ENCODE data around the gene RYR3. TPM values are rescaled to one million over a fixed set of nuclear protein-coding genes. Genes with fewer than 3 reads are reported as not detected.

The RYR3 gene
- total RNA-seq, 1 experiment from 2014 or later: not detected

DNA sequence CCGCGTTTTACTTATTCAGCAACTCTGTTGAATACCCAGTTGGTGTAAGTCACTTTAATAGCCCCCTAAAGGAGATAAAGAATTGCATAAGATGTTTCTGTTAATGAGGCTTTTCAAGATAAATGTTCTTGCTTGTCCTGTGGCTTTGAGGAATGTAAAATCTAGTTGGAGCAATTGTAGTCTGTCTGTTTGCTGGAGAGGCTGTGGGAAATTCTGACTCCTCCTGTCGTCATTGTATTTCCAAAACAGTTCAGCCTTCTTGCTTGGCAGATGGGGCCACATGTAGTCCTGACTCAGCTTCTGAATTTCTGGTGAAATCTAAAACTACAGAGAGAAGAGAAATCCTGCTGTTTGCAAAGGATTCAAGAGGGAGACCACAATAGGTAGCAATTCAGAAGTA, 114.4 kb downstream of the RYR3 start:
- H3K27ac ChIP-seq (ENCODE audit: low read length): no peak overlapping the region

GRCh38 chr15:33430577-33430976, 119.8 kb downstream of the RYR3 start:
- DNase-seq: no peak
- H3K9ac ChIP-seq (ENCODE audit: low read length): no peak overlapping the region
- no peaks in the 10 kb centered on the region for H3K27me3 ChIP-seq (ENCODE audit: low read length)
- H3K4me1 ChIP-seq (ENCODE audit: low read length): no peaks in the 10 kb centered on the region
- H3K9me2 ChIP-seq (replicated peaks; ENCODE audit: insufficient read depth, low read length): no peaks in the 10 kb centered on the region
- H3K9me3 ChIP-seq (ENCODE audit: low read length): no peaks in the 10 kb centered on the region
- no peak overlapping the region for H3K27ac ChIP-seq (ENCODE audit: low read length)
- H3K36me3 ChIP-seq (ENCODE audit: insufficient read depth, low read length): no peaks in the 10 kb centered on the region
- H2AFZ ChIP-seq (ENCODE audit: low read length): no peak overlapping the region
- H4K20me1 ChIP-seq (ENCODE audit: insufficient read depth, low read depth, low read length): no peaks in the 10 kb centered on the region
- no peaks in the 10 kb centered on the region for H3K79me2 ChIP-seq (ENCODE audit: low read length)
- H3K4me2 ChIP-seq (ENCODE audit: low read depth, low read length, poor library complexity, severe bottlenecking): no peak overlapping the region
- no peak overlapping the region for H3K4me3 ChIP-seq (ENCODE audit: low read length)

More for the DNA sequence above, 114.4 kb downstream of the RYR3 start:
- no peak overlapping the region for H2AFZ ChIP-seq (ENCODE audit: low read length)
- H3K9me2 ChIP-seq (replicated peaks; ENCODE audit: insufficient read depth, low read length): no peaks in the 10 kb centered on the region
- no peaks in the 10 kb centered on the region for H3K36me3 ChIP-seq (ENCODE audit: insufficient read depth, low read length)
- H3K4me2 ChIP-seq (ENCODE audit: low read depth, low read length, poor library complexity, severe bottlenecking): no peak overlapping the region
- no peak overlapping the region for H3K4me3 ChIP-seq (ENCODE audit: low read length)
- no peaks in the 10 kb centered on the region for H4K20me1 ChIP-seq (ENCODE audit: insufficient read depth, low read depth, low read length)
- no peaks in the 10 kb centered on the region for H3K4me1 ChIP-seq (ENCODE audit: low read length)
- H3K79me2 ChIP-seq (ENCODE audit: low read length): no peaks in the 10 kb centered on the region
- no peak overlapping the region for H3K9ac ChIP-seq (ENCODE audit: low read length)
- DNase-seq: no peak
- H3K9me3 ChIP-seq (ENCODE audit: low read length): no peaks in the 10 kb centered on the region
- no peaks in the 10 kb centered on the region for H3K27me3 ChIP-seq (ENCODE audit: low read length)

GRCh38 chr15:33433821-33434220, 123.1 kb downstream of the RYR3 start:
- H4K20me1 ChIP-seq (ENCODE audit: insufficient read depth, low read depth, low read length): no peaks in the 10 kb centered on the region
- H3K4me3 ChIP-seq (ENCODE audit: low read length): no peak overlapping the region
- H3K4me2 ChIP-seq (ENCODE audit: low read depth, low read length, poor library complexity, severe bottlenecking): no peak overlapping the region
- no peak overlapping the region for H2AFZ ChIP-seq (ENCODE audit: low read length)
- no peaks in the 10 kb centered on the region for H3K36me3 ChIP-seq (ENCODE audit: insufficient read depth, low read length)
- no peak overlapping the region for H3K27ac ChIP-seq (ENCODE audit: low read length)
- no peak for DNase-seq
- no peaks in the 10 kb centered on the region for H3K4me1 ChIP-seq (ENCODE audit: low read length)
- no peaks in the 10 kb centered on the region for H3K79me2 ChIP-seq (ENCODE audit: low read length)
- H3K9me2 ChIP-seq (replicated peaks; ENCODE audit: insufficient read depth, low read length): no peaks in the 10 kb centered on the region
- no peaks in the 10 kb centered on the region; the same call in 1 of the 2 replicates for H3K27me3 ChIP-seq (ENCODE audit: low read length)
- no peaks in the 10 kb centered on the region for H3K9me3 ChIP-seq (ENCODE audit: low read length)
- no peak overlapping the region for H3K9ac ChIP-seq (ENCODE audit: low read length)

DNA sequence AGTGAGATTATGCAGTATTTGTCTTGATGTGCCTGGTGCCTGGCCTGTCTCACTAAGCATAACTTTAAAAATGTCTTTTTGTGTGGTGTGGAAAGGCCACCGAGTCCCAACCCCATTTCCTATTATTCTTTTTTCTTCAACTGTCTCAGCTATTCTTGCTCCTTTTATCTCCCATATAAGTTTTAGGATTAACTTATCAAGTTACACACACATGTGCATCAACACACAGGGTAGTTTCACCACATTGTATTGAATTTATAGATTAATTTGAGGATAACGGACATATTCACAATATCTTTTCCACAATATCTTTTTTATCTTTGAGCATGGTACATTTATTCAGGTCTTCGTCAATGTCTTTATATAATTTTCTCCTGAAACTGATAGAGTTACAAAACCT, 127.6 kb downstream of the RYR3 start:
- Histone ChIP-seq H3K4me3 (ENCODE audit: low read length) (no peak overlapping the region), H3K4me1 (ENCODE audit: low read length) (no peaks in the 10 kb centered on the region)
- no peak for DNase-seq

DNA sequence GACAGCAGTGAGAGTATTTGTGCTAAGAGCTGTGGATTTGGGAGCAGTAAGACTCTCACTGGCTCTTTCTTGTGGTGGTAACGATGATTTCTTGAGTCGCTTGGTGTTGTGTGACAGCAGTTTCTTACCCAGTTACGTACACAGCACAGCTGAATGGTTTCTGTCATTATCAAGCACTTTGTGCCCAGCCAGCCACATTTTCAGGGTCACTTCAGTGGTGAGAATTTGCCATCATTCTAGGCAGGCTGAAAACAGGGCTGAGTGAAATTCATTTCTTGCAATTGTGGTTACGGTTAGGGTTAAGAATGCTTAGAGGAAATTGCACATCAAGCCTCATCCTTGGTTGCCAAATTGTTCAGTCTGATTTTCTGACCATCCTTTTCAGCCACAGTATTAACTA, 130.1 kb downstream of the RYR3 start:
- no peaks in the 10 kb centered on the region for H3K4me1 ChIP-seq (ENCODE audit: low read length)

More for the DNA sequence above, 127.6 kb downstream of the RYR3 start:
- Histone ChIP-seq H3K36me3 (ENCODE audit: insufficient read depth, low read length) (no peaks in the 10 kb centered on the region), H3K79me2 (ENCODE audit: low read length) (no peaks in the 10 kb centered on the region), H4K20me1 (ENCODE audit: insufficient read depth, low read depth, low read length) (no peaks in the 10 kb centered on the region), H3K9me2 (replicated peaks; ENCODE audit: insufficient read depth, low read length) (no peaks in the 10 kb centered on the region), H3K27ac (ENCODE audit: low read length) (no peak overlapping the region), H2AFZ (ENCODE audit: low read length) (no peak overlapping the region), H3K9me3 (ENCODE audit: low read length) (no peaks in the 10 kb centered on the region), H3K4me2 (ENCODE audit: low read depth, low read length, poor library complexity, severe bottlenecking) (no peak overlapping the region), H3K9ac (ENCODE audit: low read length) (no peak overlapping the region), H3K27me3 (ENCODE audit: low read length) (no peaks in the 10 kb centered on the region; the same call in 1 of the 2 replicates)

GRCh38 chr15:33442449-33442848, 131.7 kb downstream of the RYR3 start:
- Histone ChIP-seq H3K9me3 (ENCODE audit: low read length) (no peaks in the 10 kb centered on the region), H3K9me2 (replicated peaks; ENCODE audit: insufficient read depth, low read length) (no peaks in the 10 kb centered on the region), H2AFZ (ENCODE audit: low read length) (no peak overlapping the region), H3K4me1 (ENCODE audit: low read length) (no peaks in the 10 kb centered on the region), H3K4me3 (ENCODE audit: low read length) (no peak overlapping the region), H3K36me3 (ENCODE audit: insufficient read depth, low read length) (no peaks in the 10 kb centered on the region), H3K9ac (ENCODE audit: low read length) (no peak overlapping the region), H4K20me1 (ENCODE audit: insufficient read depth, low read depth, low read length) (no peaks in the 10 kb centered on the region), H3K27me3 (ENCODE audit: low read length) (no peaks in the 10 kb centered on the region; the same call in 1 of the 2 replicates), H3K79me2 (ENCODE audit: low read length) (no peaks in the 10 kb centered on the region), H3K4me2 (ENCODE audit: low read depth, low read length, poor library complexity, severe bottlenecking) (no peak overlapping the region), H3K27ac (ENCODE audit: low read length) (no peak overlapping the region)
- DNase-seq: no peak

More for the DNA sequence above, 130.1 kb downstream of the RYR3 start:
- Histone ChIP-seq H3K9ac (ENCODE audit: low read length) (no peak overlapping the region), H3K79me2 (ENCODE audit: low read length) (no peaks in the 10 kb centered on the region), H3K9me3 (ENCODE audit: low read length) (no peaks in the 10 kb centered on the region), H3K4me3 (ENCODE audit: low read length) (no peak overlapping the region), H3K36me3 (ENCODE audit: insufficient read depth, low read length) (no peaks in the 10 kb centered on the region), H3K27me3 (ENCODE audit: low read length) (no peaks in the 10 kb centered on the region; the same call in 1 of the 2 replicates), H3K4me2 (ENCODE audit: low read depth, low read length, poor library complexity, severe bottlenecking) (no peak overlapping the region), H4K20me1 (ENCODE audit: insufficient read depth, low read depth, low read length) (no peaks in the 10 kb centered on the region), H3K27ac (ENCODE audit: low read length) (no peak overlapping the region), H2AFZ (ENCODE audit: low read length) (no peak overlapping the region), H3K9me2 (replicated peaks; ENCODE audit: insufficient read depth, low read length) (no peaks in the 10 kb centered on the region)
- no peak for DNase-seq

- DNase-seq: no peak
- Histone ChIP-seq H3K27ac (ENCODE audit: low read length) (no peak overlapping the region), H3K27me3 (ENCODE audit: low read length) (no peaks in the 10 kb centered on the region; the same call in 1 of the 2 replicates), H4K20me1 (ENCODE audit: insufficient read depth, low read depth, low read length) (no peaks in the 10 kb centered on the region), H3K4me3 (ENCODE audit: low read length) (no peak overlapping the region), H3K36me3 (ENCODE audit: insufficient read depth, low read length) (no peaks in the 10 kb centered on the region), H3K9me3 (ENCODE audit: low read length) (no peaks in the 10 kb centered on the region), H3K79me2 (ENCODE audit: low read length) (no peaks in the 10 kb centered on the region), H3K4me1 (ENCODE audit: low read length) (no peaks in the 10 kb centered on the region), H3K9me2 (replicated peaks; ENCODE audit: insufficient read depth, low read length) (no peaks in the 10 kb centered on the region), H2AFZ (ENCODE audit: low read length) (no peak overlapping the region), H3K9ac (ENCODE audit: low read length) (no peak overlapping the region), H3K4me2 (ENCODE audit: low read depth, low read length, poor library complexity, severe bottlenecking) (no peak overlapping the region)
Measured at GRCh38 chr15:33443708-33444107, 132.9 kb downstream of the RYR3 start.

- H3K4me1 ChIP-seq (ENCODE audit: low read length): no peaks in the 10 kb centered on the region
- no peak overlapping the region for H3K4me2 ChIP-seq (ENCODE audit: low read depth, low read length, poor library complexity, severe bottlenecking)
- no peaks in the 10 kb centered on the region for H3K9me3 ChIP-seq (ENCODE audit: low read length)
- H3K9ac ChIP-seq (ENCODE audit: low read length): no peak overlapping the region
- no peaks in the 10 kb centered on the region for H4K20me1 ChIP-seq (ENCODE audit: insufficient read depth, low read depth, low read length)
- no peaks in the 10 kb centered on the region for H3K27me3 ChIP-seq (ENCODE audit: low read length)
- no peak for DNase-seq
- no peak overlapping the region for H3K4me3 ChIP-seq (ENCODE audit: low read length)
- no peaks in the 10 kb centered on the region for H3K36me3 ChIP-seq (ENCODE audit: insufficient read depth, low read length)
- no peaks in the 10 kb centered on the region for H3K9me2 ChIP-seq (replicated peaks; ENCODE audit: insufficient read depth, low read length)
- no peak overlapping the region for H2AFZ ChIP-seq (ENCODE audit: low read length)
- no peaks in the 10 kb centered on the region for H3K79me2 ChIP-seq (ENCODE audit: low read length)
- H3K27ac ChIP-seq (ENCODE audit: low read length): no peak overlapping the region
Measured at GRCh38 chr15:33445984-33446383, 135.2 kb downstream of the RYR3 start.

GRCh38 chr15:33448151-33448550, 137.4 kb downstream of the RYR3 start:
- no peak overlapping the region for H3K4me3 ChIP-seq (ENCODE audit: low read length)
- no peaks in the 10 kb centered on the region for H3K9me3 ChIP-seq (ENCODE audit: low read length)
- H2AFZ ChIP-seq (ENCODE audit: low read length): no peak overlapping the region
- H4K20me1 ChIP-seq (ENCODE audit: insufficient read depth, low read depth, low read length): no peaks in the 10 kb centered on the region
- H3K4me1 ChIP-seq (ENCODE audit: low read length): no peaks in the 10 kb centered on the region
- no peaks in the 10 kb centered on the region for H3K9me2 ChIP-seq (replicated peaks; ENCODE audit: insufficient read depth, low read length)
- no peaks in the 10 kb centered on the region for H3K36me3 ChIP-seq (ENCODE audit: insufficient read depth, low read length)
- DNase-seq: no peak
- no peak overlapping the region for H3K9ac ChIP-seq (ENCODE audit: low read length)
- no peak overlapping the region for H3K4me2 ChIP-seq (ENCODE audit: low read depth, low read length, poor library complexity, severe bottlenecking)
- H3K27ac ChIP-seq (ENCODE audit: low read length): no peak overlapping the region
- no peaks in the 10 kb centered on the region for H3K27me3 ChIP-seq (ENCODE audit: low read length)
- no peaks in the 10 kb centered on the region for H3K79me2 ChIP-seq (ENCODE audit: low read length)

Measured in Karpas-422 (cell line).